NOMO-1 treated with DMSO at 0.1 percent for 48 hours (cell line): ENCODE measurements around the gene CFAP20DC.
"Not testable (repeated sequence)": the region's sequence is repeated elsewhere in the genome, so short reads cannot be mapped to it uniquely, and the experiment has no call there.

Experiments used
- DNase-seq: peaks from one replicate; lab custom pipeline; 2025; ENCODE audit not compliant: unreplicated experiment; lab: John Stamatoyannopoulos, UW

CFAP20DC gene

GRCh38 chr3:59049671-59050331 lies at the start of gene CFAP20DC:
CFAP20DC (minus strand) TSS chr3:59050025; CDS start chr3:59049631, 394 bp downstream.
- DNase-seq, result peak; percentile 86

DNA sequence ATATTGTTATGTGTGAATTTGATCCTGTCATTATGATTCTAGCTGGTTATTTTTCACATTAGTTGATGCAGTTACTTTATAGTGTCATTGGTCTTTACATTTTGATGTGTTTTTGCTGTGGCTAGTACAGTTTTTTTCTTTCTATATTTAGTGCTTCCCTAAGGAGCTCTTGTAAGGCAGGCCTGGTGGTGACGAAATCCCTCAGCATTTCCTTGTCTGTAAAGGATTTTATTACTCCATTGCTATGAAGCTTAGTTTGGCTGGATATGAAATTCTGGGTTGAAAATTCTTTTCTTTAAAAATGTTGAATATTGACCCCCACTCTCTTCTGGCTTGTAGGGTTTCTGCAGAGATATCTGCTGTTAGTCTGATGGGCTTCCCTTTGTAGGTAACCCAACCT lies 48.7 kb upstream of the CFAP20DC start:
- not testable (repeated sequence) for DNase-seq

DNA sequence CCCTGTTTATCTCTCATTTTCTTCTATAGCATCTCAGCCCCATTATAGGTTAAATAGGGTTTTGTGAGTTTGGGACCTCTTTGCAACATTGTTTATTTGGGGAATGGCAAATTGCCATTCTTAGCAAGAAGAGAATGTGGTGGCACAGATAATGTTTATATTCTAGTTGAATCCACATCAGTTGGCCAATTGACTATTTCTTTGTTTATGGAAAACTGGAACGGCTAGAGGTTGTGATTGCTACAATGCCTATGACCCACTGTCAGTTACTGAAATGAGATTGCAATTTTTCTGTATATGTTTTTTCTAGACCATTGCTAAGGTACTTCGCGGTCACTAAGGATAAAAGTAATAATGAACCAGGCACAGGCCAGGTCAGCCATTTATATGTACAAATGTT lies 44.6 kb upstream of the CFAP20DC start:
- DNase-seq, result no peak

DNA sequence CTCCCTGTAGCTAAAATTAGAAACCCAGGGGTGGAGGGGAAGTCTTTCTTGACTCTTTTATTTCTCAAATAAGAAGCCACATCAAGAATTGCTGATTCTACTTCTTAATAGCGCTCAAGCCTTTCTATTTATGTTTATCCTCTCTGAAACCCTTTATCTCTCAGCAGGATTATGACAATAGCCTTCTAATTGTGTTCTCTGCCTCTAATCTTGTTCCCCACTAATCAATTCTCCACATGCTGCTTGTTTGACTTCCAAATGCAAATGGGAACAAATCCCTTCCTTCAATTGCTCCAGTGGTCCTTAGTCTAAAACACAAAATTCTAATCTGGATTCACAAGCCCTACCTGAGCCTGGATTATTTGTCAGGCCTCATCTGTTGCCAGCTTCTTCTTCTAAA lies 43.7 kb upstream of the CFAP20DC start:
- no peak for DNase-seq

DNA sequence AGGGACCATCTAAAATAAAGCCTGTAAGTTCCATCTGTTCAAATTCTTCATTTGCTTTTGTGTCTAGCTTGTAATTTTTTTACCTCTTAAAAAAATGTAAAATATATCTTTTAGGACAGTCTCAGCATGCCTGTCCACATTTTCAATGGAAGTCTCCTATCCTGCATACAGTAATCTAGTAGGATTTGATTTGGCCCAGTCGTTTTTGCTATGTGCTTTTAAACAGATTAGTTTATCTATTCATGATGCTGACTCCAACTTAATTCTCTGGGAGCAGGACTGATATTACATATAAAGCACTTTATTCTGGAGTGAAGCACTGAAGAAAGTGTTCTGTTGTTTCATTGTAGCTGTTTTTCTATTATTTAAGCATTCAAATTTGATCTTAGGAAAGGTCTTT lies 38.9 kb upstream of the CFAP20DC start:
- no peak for DNase-seq

- no peak for DNase-seq
Measured at GRCh38 chr3:59085976-59086375, 36.2 kb upstream of the CFAP20DC start.

DNA sequence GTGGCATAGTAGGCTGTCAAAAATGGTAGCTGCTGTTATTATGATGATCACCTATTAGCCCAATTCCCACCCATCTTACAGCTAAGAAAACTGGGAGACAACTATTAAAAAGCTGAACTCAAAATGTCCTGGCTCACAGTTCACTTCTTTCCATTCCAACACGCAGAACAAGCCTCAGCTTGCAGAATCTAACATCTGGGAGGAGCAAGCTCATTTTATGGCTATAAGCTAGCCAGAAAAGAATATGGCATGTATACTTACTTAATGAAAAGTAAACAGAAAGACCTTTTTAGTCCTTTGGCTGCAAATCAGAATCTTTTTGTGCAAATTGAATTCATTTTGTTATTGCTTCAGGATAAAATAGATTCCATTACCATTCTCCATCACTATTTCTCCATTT lies 34.8 kb upstream of the CFAP20DC start:
- no peak for DNase-seq

DNA sequence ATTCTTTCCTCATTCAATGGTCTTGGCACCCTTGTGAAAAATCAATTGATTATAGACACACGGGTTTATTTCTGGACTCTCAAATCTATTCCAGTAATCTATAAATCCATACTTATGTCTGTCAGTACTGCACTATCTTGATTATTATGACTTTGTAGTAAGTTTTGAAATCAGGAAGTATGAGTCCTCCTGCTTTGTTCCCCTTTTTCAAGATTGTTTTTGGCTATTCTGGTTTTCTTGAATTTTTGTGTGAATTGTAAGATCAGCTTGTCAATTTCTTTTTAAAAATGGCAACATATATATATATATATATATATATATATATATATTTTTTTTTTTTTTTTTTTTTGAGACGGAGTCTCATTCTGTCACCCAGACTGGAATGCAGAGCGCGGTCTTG lies 32.3 kb upstream of the CFAP20DC start:
- peak; percentile 80 for DNase-seq

DNA sequence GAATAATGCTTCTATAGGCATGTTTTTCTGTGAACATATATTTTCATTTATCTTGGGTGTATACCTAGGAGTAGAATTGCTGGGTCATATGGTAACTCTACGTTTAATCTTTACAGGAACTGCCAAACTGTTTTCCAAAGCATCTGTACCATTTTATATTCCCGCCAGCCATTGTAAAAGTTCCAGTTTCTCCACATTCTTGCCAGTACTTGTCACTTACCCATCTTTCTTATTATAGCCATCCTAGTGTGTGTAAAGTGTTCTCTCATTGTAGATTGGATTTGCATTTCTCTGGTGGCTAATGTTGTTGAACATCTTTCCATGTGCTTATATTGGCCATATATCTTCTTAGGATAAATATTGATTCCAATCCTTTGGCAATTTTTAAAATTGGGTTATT lies 31.2 kb upstream of the CFAP20DC start:
- no peak for DNase-seq

DNA sequence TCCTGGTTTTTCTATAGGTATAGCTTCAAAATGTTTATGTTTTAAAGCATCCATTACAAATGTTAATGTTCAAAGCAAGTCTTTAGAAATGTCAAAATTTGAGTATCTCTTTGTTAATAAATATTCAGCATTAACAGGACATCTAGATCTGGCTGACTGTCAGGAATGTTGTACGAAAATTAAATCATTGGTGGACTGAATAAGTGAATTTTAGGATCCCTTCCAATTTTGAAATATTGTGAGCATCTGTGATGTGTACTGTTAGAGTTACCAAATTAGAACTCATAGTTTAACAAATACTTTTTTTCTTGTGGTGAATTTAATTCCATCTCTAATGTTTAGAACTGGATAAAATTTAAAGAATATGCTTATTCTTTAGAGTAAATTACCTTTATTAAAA lies 30.1 kb upstream of the CFAP20DC start:
- no peak for DNase-seq

- no peak for DNase-seq
Measured at GRCh38 chr3:59074764-59075163, 24.9 kb upstream of the CFAP20DC start.

DNA sequence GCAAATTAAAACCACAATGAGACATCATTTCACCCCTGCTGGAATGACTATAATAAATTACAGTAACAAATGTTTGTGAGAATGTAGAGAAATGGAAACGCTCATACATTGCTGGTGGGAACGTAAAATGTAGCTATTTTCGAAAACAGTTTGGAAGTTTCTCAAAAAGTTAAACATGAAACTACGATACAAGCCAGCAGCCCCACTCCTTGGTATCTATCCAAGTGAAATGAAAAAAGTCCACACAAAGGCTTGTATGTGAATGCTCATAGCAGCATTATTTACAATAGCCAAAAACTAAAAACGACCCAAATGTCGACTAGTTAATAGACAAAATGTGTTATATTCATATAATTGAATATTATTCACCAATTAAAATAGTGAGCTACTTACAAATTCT lies 22.9 kb upstream of the CFAP20DC start:
- DNase-seq, result no peak

GRCh38 chr3:59069838-59070237 lies 20.0 kb upstream of the CFAP20DC start:
- no peak for DNase-seq

DNA sequence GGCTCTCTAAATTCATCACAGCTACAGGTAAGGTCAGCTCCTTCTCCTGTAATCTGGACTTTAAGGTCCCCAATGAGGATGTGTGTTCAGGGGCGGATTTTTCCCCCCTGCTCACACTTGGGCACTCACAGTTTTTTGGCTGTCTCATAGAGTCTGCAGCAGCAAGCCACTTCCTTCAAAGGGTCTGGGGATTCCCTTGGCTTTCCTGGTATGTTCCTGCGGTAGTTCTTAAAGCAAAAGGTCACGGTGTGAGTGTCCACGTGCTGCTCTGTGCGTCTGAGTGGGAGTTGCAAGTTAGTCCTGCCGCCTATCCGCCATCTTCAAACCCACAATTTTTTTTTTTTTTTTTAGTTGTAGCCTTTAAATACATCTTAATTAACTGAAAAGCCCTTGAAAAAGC lies 15.4 kb upstream of the CFAP20DC start:
- DNase-seq, result no peak

- DNase-seq, result no peak
Measured at GRCh38 chr3:59064728-59065127, 14.9 kb upstream of the CFAP20DC start.

DNA sequence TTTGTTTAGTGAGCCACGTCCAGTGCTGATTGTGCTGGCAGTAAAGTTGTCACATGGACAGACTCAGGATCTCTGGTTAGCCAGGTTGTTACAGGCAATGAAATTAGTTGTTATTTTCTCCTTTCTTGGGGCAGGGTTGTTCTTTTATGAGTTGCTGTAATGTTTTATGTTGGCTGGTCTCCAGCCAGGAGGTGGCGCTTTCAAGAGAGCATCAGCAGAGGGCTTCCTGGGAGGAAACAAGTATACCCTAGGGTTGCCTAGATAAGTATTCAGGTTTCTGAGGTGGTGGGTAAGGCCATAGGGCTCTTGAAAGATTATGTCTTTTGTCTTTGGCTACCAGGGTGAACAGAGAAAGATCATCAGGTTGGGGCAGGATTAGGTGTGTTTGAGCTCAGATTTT lies 14.5 kb upstream of the CFAP20DC start:
- DNase-seq, result no peak

- DNase-seq, result no peak
Measured at GRCh38 chr3:59056706-59057105, 6.9 kb upstream of the CFAP20DC start.

DNA sequence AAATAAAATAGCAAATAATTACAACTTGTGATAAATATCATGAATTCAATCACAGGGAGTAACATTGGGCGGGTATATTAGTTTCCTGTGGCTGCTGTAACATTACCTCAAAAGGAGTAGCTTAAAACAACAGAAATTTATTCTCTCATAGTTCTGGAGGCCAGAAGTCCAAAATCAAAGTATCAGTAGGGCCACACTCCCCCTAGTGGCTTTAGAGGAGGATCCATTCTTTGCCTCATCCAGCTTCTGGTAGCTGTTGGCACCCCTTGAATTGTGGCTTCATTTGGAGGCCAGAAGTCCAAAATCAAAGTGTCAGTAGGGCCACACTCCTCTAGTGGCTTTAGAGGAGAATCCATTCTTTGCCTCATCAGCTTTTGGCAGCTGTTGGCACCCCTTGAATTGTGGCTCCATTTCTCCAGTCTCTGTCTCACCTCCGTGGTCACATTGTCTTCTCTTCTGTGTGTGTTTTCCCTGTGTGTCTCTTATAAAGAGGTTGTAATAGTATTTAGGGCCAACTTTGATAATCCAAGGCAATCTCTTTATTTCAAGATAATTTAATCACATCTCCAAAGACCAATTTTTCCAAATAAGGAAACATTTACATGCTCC lies 3.1 kb upstream of the CFAP20DC start:
- DNase-seq, result peak; percentile 38

DNA sequence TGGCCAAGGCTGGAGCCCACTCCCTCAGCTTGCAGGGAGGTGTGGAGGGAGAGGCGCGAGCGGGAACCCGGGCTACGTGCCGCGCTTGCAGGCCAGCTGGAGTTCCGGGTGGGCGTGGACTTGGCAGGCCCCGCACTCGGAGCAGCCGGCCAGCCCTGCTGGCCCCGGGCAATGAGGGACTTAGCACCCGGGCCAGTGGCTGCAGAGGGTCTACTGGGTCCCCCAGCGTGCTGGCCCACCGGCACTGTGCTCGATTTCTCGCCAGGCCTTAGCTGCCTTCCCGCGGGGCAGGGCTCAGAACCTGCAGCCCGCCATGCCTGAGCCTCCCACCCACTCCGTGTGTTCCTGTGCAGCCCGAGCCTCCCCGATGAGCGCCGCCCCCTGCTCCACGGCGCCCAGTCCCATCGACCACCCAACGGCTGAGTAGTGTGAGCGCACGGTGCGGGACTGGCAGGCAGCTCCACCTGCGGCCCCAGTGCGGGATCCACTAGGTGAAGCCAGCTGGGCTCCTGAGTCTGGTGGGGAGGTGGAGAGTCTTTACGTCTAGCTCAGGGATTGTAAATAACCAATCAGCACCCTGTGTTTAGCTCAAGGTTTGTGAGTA lies 1.1 kb upstream of the CFAP20DC start:
- not testable (repeated sequence) for DNase-seq

GRCh38 chr3:59046839-59047238 lies 3.0 kb downstream of the CFAP20DC start:
- DNase-seq, result no peak

DNA sequence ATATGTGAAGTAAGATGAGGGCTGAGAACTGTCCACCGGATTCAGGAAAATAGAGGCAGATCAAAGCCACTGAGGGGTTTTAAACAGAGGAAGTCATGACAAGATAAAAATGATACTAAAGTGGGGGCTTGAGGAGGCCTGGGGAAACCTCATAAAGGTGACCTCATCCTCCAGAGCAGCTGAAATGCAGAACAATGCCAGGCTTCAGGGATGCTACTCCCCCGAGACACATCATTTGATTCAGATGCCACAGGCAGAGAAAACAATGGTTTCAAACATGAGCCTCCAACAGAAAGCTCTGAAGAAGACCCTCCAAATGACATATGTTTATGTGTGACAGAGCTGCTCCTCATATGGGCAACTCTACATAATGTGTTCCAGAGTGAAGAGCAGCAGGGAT lies 6.4 kb downstream of the CFAP20DC start:
- no peak for DNase-seq

GRCh38 chr3:59040902-59041301 lies 8.9 kb downstream of the CFAP20DC start:
- DNase-seq, result no peak

DNA sequence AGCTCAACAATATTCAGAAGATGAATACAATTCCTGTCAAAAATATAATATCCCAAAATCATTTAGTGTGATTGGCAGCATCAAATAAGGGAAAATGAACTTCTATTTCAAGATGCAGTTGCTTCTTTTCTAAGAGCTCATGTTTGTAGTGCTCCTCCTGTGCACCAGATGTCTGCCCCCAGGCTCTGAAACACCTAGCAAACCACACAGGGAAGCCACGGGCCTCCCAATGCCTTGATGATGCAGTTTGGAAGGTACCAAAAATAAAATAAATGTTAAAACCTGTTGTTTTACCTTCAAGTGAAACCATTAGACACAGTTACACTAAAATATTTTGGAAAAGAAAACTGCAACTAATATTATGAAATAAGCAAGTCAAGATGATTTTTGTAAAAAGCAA lies 22.2 kb downstream of the CFAP20DC start:
- DNase-seq, result no peak
